CD4-positive, alpha-beta T cell treated with Interleukin-6 for 4 hours (primary cell): ENCODE results near the gene B4GALT1.
A peak's percentile ranks its signal among the peaks of the same experiment; 100 is the strongest.
"Not testable (repeated sequence)": the region's sequence is repeated elsewhere in the genome, so short reads cannot be mapped to it uniquely, and the experiment has no call there.

Experiments
- DNase-seq: peaks from one replicate; pipeline ENCODE4 v3.0.0-alpha.2; 2020; ENCODE audit warnings: mixed read lengths

Gene B4GALT1

DNA sequence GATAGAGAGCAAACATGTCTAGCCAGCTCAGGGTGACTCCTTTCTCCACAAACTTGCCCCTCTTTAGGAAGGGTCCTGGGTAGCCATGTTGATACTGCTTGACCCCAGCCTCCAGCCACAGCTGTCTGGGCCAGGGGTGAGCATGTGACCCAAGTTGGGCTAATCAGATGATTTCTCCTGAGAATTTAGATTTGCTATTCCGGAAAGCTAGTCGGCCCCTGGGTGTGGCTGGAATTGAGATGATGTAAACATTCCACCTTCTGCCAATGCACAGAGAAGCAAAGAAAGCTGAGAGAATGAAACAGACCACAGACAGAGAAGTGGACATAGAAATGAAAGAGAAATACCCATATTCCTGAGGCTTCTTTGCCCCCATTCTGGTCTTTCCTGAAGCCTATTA is 17.8 kb upstream of the B4GALT1 start:
- DNase-seq = no peak

DNA sequence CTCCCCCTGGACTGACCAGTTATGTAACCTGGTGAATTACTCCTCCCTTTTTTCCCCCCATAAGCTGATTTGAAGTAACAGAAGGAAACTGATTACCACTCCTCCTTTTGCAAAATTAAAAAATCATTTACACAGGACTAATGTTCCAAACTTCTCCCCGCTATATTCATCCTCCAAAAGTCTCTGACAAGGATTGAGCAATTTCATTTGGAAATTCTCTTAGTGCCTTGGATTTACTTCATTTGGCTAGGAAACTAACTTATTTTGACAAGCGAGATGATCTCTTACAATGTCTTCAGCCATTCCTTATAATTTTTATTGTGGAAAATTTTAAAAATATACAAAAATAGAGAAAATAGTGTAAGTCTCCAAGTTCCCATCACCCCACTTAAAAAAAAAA is 15.4 kb upstream of the B4GALT1 start:
- no peak for DNase-seq

DNA sequence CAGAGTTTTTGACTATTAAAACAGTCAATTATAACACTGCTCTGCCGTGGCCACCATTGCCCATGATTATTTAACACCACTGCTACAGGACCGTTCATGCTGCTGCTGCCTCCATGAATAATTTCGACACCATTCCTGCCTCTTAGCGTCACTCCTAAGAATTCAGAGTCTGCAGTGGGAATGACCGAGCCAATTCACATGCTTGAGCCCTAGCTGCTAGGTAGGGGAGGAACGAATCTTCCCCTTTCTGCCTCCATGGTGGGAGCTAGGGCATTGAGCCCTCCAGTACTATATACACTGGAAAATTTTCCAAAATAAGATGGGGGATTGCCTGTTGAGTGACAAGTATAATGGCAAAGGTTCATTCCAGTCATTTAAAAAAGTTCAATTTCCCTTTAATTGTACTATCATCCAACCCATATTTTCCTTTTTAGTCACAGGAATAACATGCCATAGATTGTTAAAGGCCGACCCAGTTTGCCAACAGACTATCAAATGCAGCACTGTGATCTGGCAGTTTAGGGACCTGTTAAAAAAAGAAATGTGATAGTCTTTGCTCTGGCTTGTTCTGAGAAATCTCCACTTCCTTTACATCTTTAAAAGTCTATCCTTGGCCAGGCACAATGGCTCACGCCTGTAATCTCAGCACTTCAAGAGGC is 13.5 kb upstream of the B4GALT1 start:
- no peak for DNase-seq

DNA sequence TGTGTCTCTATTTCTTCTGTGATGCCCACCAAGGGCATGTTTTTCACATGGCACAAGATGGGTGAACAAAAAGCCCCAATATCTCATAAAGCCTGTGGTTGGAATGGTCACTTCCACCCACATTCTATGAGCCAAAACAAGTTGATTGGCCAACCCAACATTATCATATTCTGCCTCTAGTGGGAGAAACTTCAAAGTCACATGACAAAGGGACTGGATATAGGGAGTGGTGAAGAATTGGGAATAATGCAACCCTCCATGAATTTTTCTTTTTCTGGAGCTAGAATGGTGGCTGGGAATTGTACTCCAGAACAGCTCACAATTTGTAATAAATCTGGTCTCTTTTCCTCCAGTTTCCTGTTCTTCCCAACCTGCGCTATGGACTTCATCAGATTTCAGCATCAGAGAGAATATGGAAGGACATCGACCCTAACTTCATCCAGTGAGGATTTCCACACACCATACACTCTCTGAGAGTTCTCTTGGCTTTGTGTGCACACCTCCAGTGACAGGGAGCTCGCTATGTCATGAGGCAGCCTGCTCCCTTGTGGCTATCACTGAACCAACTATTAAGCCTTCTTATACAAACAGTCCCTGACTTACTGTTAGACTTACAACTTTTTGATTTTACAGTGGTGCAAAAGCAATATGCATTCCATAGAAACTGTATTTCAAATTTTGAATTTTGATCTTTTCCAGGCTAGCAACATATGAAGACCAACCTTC is 12.0 kb upstream of the B4GALT1 start:
- DNase-seq = peak; percentile 36

DNA sequence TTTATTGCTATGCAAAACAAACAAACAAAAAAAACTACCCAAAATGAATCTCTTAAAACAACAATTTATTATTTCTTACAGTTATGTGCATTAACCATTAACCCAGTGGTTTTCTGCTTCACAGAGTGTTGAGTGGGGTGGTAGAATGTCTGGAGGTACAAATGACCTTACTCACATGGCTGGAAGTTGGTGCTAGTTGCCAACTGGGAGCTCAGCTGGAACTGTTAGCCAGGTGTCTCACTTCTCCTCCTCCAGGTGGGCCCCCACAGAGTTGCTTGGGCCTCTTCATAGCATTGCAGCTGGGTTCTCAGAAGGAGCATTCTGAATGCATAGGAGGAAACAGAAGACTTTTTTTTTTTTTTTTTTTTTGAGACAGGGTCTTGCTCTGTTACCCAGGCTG is 10.5 kb upstream of the B4GALT1 start:
- no peak for DNase-seq

DNA sequence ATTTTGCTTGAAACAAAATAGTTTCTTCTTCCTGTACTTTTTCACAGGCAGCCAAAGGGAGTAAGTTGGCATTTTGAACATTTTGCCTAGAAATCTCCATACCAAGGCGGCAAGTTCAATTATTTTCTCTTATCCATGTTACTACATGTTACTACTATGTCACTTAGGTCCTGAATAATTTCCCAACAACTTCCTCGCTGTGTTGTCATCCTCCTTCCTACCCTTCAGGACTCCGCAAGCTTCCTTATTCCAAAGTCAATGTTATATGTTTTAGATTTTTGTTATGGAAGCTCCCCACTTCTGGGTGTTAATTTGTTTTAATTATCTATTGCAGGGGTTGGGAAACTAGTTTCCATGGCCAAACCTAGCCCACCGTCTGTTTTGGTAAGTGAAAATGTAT is 9.9 kb upstream of the B4GALT1 start:
- DNase-seq = no peak

DNA sequence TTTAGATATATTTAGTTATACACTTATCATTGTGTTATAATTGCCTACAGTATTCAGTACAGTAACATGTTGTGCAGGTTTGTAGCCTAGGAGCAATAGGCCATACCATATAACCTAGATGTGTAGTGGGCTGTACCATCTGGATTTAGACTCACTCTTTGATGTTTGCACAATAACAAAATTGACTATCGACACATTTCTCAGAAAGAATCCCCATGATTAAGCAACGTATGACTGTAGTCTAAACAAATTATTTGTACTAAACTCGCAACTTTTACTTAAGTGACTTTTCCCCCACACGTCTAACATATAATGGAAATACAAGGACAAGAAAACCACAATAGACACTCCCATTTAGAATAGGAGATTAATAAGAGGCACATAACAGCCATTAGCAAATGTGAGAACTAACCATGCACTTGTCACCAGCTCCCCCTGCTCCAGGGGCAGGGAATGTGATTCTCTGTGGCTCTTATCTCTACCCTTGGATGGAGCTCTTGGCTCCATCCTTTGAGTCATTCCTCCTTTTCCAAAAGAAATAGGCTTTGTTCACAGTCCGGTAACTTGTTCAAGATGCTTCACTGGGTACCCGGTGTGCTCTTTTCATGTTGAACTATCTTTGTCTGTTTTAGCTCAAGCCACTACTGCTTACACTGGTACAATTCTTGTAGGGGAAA is 8.7 kb upstream of the B4GALT1 start:
- no peak for DNase-seq

DNA sequence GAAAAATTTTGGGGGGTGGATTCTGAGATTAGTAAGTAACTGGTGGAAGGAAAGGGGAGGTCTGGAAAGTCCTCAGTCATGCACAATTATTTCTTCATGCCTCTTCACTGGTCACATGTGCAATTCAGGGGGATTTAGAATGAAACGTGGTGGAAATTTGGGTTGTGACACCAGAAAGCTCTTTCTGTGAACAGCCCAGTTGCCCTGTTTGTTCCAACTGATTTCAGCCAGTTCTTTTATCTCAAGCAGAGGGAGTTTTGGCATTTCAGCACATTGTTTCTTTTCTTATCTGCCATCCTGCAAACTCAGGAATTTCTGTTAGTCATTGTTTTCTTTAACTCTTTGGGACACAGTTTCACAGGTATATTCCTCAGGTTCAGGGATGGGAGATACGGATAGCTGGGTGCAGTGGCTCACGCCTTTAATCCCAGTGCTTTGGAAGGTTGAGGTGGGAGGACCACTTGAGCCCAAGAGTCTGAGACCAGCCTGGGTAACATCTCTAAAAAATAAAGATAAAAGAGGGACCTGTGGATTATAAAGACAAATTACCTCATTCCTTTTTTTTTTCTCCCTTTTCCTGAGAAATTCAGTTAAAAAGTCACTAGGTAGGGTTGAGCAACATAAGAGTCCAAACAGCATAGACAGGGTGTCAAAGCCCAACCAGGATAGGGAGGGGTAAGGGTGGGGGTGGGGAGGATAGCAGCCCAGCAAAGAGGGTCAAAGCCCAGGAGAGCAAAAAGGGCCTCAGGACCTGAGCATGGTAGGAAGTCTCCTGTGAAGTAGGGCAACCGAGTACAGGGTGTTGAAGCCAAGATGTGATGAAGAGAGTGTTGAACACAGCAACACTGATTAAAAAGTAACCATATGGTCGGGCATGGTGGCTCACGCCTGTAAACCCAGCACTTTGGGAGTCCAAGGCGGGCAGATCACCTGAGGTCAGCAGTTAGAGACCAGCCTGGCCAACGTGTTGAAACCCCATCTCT is 5.4 kb upstream of the B4GALT1 start:
- no peak for DNase-seq

DNA sequence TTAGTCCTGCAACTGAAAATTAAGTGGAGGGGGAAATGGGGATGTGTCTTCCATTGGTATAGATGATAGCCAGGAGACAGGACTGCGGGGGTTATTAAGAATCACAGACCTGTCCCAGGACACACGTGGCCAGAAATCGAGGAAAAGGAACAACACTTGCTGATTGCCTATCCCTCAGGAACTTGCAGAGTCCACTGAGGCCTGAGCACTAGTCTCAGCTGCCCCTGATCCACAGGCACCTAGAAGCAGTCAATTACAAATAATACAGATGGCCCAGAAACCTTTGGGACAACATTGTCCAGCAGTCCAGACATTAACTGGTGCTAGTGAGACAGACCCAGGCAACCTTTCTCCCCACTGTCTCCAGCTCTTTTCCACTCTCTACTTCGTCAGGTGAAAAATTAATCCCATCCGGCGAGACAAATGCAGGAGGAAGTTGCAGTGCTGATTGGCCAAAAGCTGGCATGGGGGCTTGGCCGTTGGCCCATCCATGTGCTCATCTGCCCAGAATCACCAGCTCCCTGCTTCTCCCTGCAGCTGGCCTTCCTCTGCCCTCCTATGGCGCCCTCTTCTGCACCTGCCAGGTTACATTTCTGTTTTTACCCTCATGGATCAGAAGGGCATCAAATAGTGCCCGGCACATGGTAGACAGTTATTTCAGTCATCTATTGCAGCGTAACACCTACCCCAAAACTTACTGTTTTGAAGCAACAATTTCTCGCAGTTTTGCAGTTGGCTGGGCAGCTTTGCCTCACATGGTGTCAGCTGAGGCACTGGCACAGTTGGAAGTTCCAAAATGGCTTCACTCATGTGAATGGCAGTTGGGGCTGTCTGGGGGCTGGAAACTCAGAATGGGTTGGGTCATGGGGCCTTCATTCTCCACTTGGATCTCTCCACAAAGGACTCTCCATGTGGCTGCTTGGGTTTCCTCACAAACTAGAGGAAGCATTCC is 3.6 kb upstream of the B4GALT1 start:
- DNase-seq = peak; percentile 65

DNA sequence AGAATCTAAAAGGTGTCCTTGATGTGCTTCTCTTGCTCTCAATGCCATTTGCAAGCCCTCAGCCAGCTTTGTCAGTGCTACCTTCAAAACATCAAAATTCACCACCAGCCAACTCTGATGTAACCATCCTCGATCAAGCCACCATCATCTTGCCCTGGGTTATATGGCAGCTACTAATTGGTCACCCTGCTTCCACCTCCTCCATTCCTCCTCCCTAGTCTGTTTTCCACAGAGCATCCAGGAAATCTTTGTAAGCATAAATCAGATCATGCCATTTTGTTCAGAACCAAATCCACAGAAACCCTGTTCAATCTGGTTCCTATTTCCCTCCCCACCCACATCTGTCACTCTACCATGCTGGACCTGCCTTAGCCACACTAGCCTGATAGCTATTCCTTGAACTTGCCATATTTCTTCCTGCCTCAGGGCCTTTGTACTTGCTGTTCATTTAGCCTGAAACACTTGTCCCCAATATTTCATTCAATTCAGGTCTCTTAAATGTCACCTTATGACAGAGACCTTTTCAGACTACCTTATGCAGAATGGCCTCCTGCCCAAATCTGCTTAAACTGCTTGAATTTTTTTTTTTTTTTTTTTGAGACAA is 1.9 kb upstream of the B4GALT1 start:
- DNase-seq = no peak

DNA sequence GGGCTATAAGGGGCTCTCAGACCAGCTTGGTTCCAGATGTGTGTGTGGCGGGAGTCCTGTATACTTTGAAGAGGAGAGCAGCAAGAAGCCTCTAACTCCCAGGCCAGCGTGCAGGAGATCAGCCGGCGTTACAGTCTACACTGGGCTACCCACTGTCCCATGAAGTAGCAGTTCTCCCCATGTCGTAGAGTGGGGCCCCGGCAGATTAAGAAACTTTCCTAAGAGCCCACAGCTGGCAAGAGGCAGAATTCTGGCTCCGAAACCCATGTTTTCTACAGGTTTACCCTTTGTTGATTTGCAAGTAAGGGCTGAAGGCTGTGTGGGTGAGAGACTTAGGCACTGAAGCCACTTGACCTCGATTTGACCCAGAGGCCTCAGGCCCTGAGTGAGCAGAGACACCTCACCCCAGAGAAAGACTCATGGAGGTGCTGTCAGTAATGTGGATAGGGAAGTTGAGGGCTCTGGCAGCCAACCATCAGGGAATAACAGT is 881 bp upstream of the B4GALT1 start:
- DNase-seq = no peak

DNA sequence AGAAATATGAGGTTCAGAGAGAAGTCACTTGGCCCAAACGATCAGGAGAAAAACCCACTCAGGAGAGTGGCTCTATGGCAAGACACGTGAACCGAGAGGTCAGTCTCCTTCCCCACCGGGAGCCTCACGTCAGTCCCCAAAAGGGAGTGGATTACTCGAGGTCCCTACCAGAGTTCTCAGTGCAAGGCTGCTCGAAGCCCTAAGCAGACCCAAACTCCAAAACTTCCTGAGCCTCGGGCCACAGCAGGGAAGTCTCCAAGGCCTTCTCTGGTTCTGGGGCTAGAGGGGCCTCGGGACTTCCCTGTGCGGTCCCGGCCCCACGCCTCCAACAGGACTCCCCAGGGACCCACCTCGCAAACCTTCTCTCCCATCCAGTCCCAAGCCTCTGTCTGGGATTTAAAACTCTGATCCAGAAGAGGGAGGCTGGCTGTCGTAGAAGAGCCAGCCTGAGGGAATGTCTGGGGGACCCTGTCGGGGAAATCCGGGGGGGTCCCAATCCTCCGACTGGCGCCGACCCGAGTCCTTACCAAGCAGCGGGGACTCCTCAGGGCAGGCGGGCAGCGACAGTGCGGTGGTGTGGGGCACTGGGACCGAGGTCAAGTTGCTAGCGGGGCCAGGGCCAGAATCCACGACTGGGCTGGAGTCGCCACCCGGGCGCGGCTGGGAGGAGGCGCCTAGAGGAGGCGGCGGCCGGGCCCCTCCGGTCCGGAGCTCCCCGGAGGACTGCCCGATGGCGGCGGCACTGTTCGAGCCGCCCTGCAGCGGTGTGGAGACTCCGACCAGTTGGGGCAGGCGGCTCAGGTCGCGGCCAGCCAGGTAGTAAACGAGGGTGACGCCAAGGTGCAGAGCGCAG is 679 bp downstream of the B4GALT1 start:
- DNase-seq = peak; percentile 10

DNA sequence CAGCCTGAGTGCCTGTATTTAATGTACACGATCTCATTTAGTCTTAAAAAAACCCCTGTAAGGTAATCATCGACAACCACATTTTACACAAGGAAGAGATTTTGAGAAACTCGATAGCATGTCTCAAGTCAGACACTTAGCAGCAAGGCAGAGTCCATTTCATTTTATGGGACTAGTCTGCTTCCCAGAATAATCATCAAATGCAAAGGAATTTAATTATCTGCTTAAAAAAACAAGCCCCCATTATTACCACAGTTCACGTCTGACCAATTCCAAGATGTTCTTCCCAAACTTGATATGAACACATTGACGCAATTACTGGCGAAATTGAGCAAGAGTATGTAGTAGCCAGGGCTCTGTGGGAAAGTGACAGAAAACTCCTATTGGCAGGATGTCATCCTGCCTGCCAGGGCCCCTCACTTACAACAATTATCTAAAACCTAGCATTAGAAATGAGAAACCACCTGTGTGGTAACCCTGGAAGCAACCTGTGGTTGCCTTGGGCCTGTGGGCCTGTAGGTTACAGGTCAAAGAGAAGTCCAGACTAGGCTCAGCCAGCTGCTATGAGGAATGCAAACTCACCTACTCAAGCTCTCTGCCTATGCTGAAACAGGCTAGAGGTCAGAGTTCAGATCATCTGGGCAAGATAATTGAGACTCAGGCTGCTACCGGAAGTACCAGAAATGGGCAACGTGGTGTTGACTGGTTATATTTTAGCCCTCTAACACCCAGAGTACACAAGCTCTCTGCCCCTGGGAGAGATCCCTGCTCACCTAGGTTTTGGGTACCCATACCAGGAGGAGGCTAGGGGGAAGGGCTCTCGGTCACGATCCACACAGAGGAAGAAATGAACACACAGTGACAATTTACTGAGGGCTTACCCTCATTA is 1.6 kb downstream of the B4GALT1 start:
- peak; percentile 38 for DNase-seq

DNA sequence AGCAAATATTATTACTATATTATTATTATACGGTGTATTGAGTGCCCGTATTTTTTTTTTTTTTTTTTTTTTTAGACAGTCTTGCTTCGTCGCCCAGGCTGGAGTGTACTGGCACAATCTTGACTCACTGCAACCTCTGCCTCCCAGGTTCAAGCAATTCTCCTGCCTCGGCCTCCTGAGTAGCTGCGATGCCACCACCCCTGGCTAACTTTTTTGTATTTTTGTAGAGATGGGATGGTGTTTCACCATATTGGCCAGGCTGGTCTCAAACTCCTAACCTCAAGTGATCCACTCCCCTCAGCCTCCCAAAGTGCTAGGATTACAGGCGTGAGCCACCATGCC is 2.2 kb downstream of the B4GALT1 start:
- not testable (repeated sequence) for DNase-seq

DNA sequence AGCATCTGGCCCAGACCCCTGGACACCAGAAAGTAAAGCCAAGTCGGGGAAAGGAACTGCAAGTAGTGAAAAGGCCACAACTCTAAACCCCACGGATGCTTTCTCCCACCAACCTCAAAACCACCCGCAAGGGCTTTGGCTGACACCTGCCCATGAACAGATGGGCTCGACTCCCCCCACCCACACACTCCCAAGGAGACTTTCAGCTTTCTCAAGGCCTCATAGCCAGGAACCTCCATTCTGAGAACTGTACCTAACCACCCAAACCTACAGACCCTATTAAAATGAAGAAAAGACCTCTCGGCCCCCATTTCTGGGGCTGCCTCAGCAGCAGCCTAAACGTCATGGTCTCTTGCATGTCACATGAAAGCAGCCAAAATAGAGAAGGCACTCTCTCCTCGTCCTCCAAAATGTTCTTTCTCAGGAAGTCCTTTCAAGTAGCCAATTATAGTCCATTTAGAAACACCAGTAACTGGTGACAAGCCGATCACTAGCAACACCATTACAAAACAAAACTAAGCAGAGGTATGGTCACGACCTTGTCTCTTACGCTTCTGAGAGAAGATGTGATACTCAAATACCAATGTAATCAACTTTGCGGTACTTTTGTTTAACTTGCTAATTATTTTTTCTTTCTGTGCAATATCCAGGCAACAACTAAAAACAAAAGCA is 2.9 kb downstream of the B4GALT1 start:
- DNase-seq = peak; percentile 7

DNA sequence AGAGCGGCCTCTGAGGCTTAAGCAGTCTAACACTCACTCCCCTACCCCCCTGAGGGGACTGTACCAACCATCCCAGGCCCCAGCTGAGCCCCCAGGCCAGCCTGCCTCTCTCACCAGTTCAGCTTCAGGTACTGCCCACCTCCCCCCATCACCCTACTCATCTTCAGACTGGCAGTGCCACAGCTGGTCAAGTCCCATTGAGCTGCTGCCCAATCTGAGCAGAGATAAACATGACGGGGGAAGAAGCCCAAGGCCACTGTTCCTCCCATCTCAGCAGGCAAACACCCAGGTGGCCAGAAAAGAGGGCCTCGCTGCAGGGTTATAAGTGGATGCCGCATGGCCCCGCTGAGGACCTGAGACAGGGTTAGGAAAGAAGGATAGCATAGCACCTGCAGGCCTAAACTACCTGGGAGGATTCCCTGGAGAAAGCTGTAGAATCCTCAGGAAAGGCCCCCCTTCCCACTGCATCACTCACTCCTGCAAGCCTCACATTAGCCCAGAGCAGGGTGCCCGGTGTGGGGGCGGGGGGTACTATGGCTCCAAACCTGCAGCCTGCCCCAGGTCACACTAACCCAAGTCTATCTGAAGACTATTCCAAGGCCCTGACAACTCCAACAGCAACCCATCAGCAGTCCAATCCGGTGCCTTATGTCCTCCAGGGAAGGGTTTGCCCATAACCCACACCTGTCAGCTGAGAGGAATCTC is 3.6 kb downstream of the B4GALT1 start:
- DNase-seq = no peak

DNA sequence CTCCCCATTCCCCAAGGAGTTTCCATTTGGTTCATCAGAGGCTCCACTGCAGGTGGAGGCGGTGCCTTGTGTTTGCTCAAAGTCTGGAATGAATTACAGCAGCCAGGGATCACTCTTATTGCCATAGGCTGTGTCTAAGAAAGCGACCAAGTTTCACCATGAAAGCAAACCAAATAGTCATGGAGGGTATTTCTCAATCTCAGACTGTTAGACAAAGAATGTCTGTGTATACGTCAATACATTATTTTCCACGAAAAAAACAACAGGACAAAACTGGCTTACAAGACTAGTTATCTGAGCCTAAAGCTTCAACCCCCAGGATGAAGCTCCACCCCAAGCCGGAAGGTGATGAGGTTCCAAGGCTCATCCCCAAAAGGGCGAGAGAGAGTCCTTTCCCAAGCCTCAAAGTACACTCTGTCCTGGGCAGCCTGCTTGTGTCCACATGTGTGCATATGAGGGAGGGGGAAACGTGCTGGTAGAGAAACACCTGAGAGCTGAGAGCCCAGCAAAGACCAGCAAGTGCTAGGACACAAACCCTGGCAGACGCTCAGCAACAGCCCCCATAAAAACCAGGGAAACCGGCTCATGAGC is 4.3 kb downstream of the B4GALT1 start:
- DNase-seq = no peak
